Progenitor cell of endocrine pancreas (in vitro differentiated cells): ENCODE data around the gene SPTSSB. TPM values are rescaled to one million over a fixed set of nuclear protein-coding genes. Genes with fewer than 3 reads are reported as not detected.
A peak's percentile ranks its signal among the peaks of the same experiment; 100 is the strongest.

Experiments
- DNase-seq: peaks from one replicate; pipeline ENCODE4 v3.0.0; 2021; ENCODE audit warnings: low spot score; ENCODE audit not compliant: unreplicated experiment
- H3K27ac Mint-ChIP-seq: 2 replicates; pipeline ENCODE4 v1.8.0; 2021; ENCODE audit warnings: mild to moderate bottlenecking, moderate library complexity, mixed read lengths
- H3K27me3 Mint-ChIP-seq: 2 replicates; pipeline ENCODE4 v1.8.0; 2021; ENCODE audit warnings: mixed read lengths
- H3K36me3 Mint-ChIP-seq: 2 replicates; pipeline ENCODE4 v1.8.0; 2022; ENCODE audit warnings: mixed read lengths; ENCODE audit not compliant: insufficient read depth
- H3K4me1 Mint-ChIP-seq: 2 replicates; pipeline ENCODE4 v1.8.0; 2021; ENCODE audit warnings: low read depth, mixed read lengths
- H3K4me3 Mint-ChIP-seq: 2 replicates; pipeline ENCODE4 v1.8.0; 2021; ENCODE audit warnings: low read depth, mild to moderate bottlenecking, moderate library complexity, mixed read lengths
- H3K9me3 Mint-ChIP-seq: 2 replicates; pipeline ENCODE4 v1.8.0; 2021; ENCODE audit warnings: low read depth, mixed read lengths
- total RNA-seq: library from RNA; stranded (reverse); gene quantifications from 2 replicates; pipeline ENCODE4 v1.2.1, GENCODE V29; 2021
- TF ChIP-seq, protein P1 (sequence below): fragments of 200-600 bp; sonication (generic); IDR thresholded peaks from one replicate; pipeline ENCODE4 v1.5.0; 2021; ENCODE audit warnings: antibody characterized with exemption, mild to moderate bottlenecking; ENCODE audit not compliant: unreplicated experiment

SPTSSB gene
- total RNA-seq, 1 donor from 2014 or later = 30.1 TPM

DNA sequence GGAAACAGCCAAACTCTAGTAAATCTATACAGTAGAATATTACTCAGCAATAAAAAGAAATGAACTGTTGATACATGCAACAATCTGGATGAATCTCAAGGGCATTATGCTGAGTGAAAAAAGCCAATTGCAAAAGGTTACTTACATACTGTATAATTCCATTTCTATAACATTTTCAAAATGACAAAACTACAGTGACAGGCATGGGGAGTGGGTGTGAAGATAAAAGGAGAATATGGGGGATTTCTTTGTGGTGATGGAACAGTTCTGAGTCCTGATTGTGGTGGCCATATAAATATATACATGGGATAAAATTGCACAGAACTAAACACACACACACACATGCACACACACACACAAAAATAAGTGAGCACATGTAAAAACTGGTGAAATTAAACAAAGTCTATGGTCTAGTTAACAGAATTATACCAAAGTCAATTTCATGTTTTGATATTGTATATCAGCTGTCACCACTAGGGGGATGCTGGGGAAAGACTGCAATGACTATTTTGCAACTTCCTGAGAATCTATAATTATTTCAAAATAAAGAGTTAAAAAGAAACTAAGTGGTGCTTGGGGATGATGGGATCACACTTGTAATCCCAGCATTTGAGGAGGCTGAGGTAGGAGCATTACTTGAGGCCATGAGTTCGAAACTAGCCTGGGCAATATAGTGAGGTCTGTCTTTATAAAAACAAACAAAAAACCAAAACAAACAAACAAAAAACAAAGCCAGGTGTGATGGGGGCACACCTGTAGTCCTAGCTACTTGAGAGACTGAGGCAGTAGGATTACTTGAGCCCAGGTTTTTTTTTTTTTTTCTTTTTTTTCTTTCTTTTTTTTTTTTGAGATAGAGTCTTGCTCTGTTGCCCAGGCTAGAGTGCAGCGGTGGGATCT lies 66.0 kb downstream of the SPTSSB start:
- no peak for DNase-seq
- Mint-ChIP-seq H3K36me3 (no peaks in the 10 kb centered on the region), H3K27me3 (no peaks in the 10 kb centered on the region), H3K4me3 (no peak overlapping the region), H3K4me1 (no peaks in the 10 kb centered on the region), H3K9me3 (peaks cover 15% of the 10 kb centered on the region), H3K27ac (no peak overlapping the region)
- TF ChIP-seq, protein P1, sequence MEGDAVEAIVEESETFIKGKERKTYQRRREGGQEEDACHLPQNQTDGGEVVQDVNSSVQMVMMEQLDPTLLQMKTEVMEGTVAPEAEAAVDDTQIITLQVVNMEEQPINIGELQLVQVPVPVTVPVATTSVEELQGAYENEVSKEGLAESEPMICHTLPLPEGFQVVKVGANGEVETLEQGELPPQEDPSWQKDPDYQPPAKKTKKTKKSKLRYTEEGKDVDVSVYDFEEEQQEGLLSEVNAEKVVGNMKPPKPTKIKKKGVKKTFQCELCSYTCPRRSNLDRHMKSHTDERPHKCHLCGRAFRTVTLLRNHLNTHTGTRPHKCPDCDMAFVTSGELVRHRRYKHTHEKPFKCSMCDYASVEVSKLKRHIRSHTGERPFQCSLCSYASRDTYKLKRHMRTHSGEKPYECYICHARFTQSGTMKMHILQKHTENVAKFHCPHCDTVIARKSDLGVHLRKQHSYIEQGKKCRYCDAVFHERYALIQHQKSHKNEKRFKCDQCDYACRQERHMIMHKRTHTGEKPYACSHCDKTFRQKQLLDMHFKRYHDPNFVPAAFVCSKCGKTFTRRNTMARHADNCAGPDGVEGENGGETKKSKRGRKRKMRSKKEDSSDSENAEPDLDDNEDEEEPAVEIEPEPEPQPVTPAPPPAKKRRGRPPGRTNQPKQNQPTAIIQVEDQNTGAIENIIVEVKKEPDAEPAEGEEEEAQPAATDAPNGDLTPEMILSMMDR = peak; percentile 74

DNA sequence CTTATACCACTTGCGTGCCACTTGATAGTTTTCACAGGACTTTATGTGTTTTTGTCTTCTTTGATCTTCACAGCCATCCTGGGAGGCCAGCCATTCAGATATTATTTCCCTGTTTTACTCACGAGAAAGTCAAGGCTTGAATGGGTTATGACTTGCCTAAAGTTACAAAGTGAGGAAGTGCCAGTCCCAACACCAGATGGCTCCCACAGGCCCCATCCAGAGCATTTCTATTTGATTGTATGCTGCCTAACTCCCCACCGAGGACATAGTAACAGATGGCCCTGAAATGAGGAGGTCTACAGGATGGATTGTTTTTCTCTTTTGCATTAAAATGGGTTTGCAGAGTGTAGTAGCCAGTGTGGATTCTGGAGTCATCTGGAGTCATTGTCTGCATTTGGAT lies 74.5 kb downstream of the SPTSSB start:
- TF ChIP-seq, protein P1 = no peak
- no peak for DNase-seq
- H3K36me3 Mint-ChIP-seq = peaks cover 9% of the 10 kb centered on the region
- peaks cover 21% of the 10 kb centered on the region for H3K9me3 Mint-ChIP-seq
- H3K27ac Mint-ChIP-seq = no peak overlapping the region
- H3K27me3 Mint-ChIP-seq = no peaks in the 10 kb centered on the region
- H3K4me3 Mint-ChIP-seq = no peak overlapping the region
- no peaks in the 10 kb centered on the region for H3K4me1 Mint-ChIP-seq

DNA sequence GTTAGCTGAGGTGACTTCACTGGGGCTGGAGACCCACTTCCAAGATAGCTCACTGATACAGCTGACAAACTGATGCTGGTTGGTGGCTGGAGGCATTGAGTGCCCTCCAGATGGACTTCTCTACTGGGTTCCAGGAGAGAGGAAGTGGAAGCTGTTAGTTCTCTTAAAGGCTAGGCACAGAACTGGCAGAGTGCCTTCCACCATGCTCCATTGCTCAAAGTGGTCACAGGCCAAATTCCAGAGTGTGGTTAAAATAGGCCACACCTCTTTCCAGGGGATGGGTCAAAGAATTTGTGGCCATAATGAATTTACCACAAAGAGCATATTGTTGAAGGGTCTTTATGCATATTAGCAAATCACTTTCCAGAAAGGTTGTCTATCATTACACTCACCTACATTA lies 76.0 kb downstream of the SPTSSB start:
- H3K27me3 Mint-ChIP-seq = no peaks in the 10 kb centered on the region
- TF ChIP-seq, protein P1 = no peak
- H3K4me1 Mint-ChIP-seq = no peaks in the 10 kb centered on the region
- H3K4me3 Mint-ChIP-seq = no peak overlapping the region
- H3K9me3 Mint-ChIP-seq = peaks cover 21% of the 10 kb centered on the region
- peaks cover 9% of the 10 kb centered on the region for H3K36me3 Mint-ChIP-seq
- H3K27ac Mint-ChIP-seq = no peak overlapping the region
- DNase-seq = no peak

Other genes starting within 250 kb of the SPTSSB start
- 46.6 and 48.3 TPM in 2 replicates for gene NMD3, start 150.2 kb downstream of the SPTSSB start, total RNA-seq
- not detected in 2 replicates for gene OTOL1, start 125.3 kb upstream of the SPTSSB start, total RNA-seq